Subcutaneous adipose tissue (tissue), 4 donors: ENCODE measurements around the gene ERCC3. TPM values are rescaled to one million over a fixed set of nuclear protein-coding genes. Genes with fewer than 3 reads are reported as not detected.

Experiments used
- CTCF ChIP-seq: fragments of 450-650 bp; IDR thresholded peaks from one replicate; pipeline ENCODE4 v1.5.1; 2016; ENCODE audit warnings: low read depth, mild to moderate bottlenecking, control low read depth, antibody characterized with exemption, moderate library complexity
- small RNA-seq: library from RNA; depleted of rRNA; stranded (forward); fragments of <200 nt; gene quantifications from one replicate; pipeline ENCODE3, GENCODE V24; 2016
- total RNA-seq, 4 donors: library from RNA; depleted of rRNA; stranded (reverse); fragments of >200 nt; gene quantifications; one replicate each; pipeline ENCODE4 v1.1.0, GENCODE V29; 2016

ERCC3 gene
- total RNA-seq, 4 donors from 2014 or later, result 32.8 to 45.4 (median 34.0) TPM

- no peak for TF ChIP-seq CTCF
Observed at GRCh38 chr2:127216593-127216992, 77.4 kb downstream of the ERCC3 start.

GRCh38 chr2:127216095-127216494 lies 77.8 kb downstream of the ERCC3 start:
- TF ChIP-seq CTCF, result no peak

GRCh38 chr2:127208313-127208712 lies 85.6 kb downstream of the ERCC3 start:
- TF ChIP-seq CTCF, result no peak

Small RNA genes lying within 50 kb of the gene (small RNA-seq; reads per million reads assigned to genes)
- not detected for gene RNU6-1147P

Other genes with a start within 250 kb of the ERCC3 start
- gene BIN1, start 187.0 kb downstream of the ERCC3 start, total RNA-seq, result 100 to 1,000 TPM in 1 of 4 donors, 10 to 100 TPM in 3; 53.3 to 134 (median 55.4) TPM
- under 1 TPM in 3 of 4 donors, not detected in 1; 0.38 to 0.98 (median 0.51) TPM for gene CYP27C1, start 73.8 kb downstream of the ERCC3 start, total RNA-seq
- 10 to 100 TPM; 51.0 to 66.1 (median 64.7) TPM for gene MAP3K2, start 93.8 kb upstream of the ERCC3 start, total RNA-seq
- not detected for gene PROC, start 124.3 kb upstream of the ERCC3 start, total RNA-seq
- gene IWS1, start 232.3 kb upstream of the ERCC3 start, total RNA-seq, result 10 to 100 TPM; 27.2 to 42.7 (median 34.9) TPM
- under 1 TPM in 3 of 4 donors, not detected in 1; 0.49 to 0.57 (median 0.51) TPM for gene MYO7B, start 241.5 kb upstream of the ERCC3 start, total RNA-seq